H1 (cell line): ENCODE data around the gene FBXO38. TPM values are rescaled to one million over a fixed set of nuclear protein-coding genes. Genes with fewer than 3 reads are reported as not detected.
A peak's percentile ranks its signal among the peaks of the same experiment; 100 is the strongest.

Source experiments
- CTCF ChIA-PET: fragments of 300-600 bp; sonication (Branson Sonifier 250); formaldehyde crosslinking; loops from one replicate; lab custom pipeline; 2021; ENCODE audit not compliant: partially characterized antibody; lab: Charles Lee
- POLR2A ChIA-PET: fragments of 300-600 bp; sonication (Branson Sonifier 250); formaldehyde crosslinking; loops from one replicate; lab custom pipeline; 2021; ENCODE audit warnings: inconsistent platforms; ENCODE audit not compliant: partially characterized antibody; lab: Charles Lee
- DNase-seq, 2 experiments: peaks; one replicate each; pipeline versions ENCODE4 v3.0.0 to v3.0.0-alpha.2; 2010 to 2022; ENCODE audit warnings: low spot score in 2 of 2, low read depth in 1 of 2, mixed read lengths in 1 of 2
- FAIRE-seq: peaks from 2 replicates; lab custom pipeline; 2011; peaks lifted over from hg19 to GRCh38; lab: Jason Lieb, UNC
- H2AFZ ChIP-seq: 2 replicates; pipeline ENCODE4 v1.8.1; 2012; ENCODE audit warnings: low read length, inconsistent platforms
- H2AK5ac ChIP-seq: 2 replicates; pipeline ENCODE4 v1.6.1; 2013; ENCODE audit warnings: low read depth, low read length
- H2BK120ac ChIP-seq: replicated peaks from 2 replicates; pipeline ENCODE3; 2013; ENCODE audit warnings: low read depth, low read length, inconsistent platforms
- H2BK12ac ChIP-seq: 2 replicates; pipeline ENCODE4 v1.6.1; 2013; ENCODE audit warnings: low read depth, low read length
- H2BK15ac ChIP-seq: 2 replicates; pipeline ENCODE4 v1.6.1; 2013; ENCODE audit warnings: low read length
- H2BK20ac ChIP-seq: 2 replicates; pipeline ENCODE4 v1.6.1; 2013; ENCODE audit warnings: low read length
- H2BK5ac ChIP-seq: 2 replicates; pipeline ENCODE4 v1.6.1; 2013; ENCODE audit warnings: low read depth, low read length
- H3K14ac ChIP-seq: 2 replicates; pipeline ENCODE4 v1.6.1; 2013; ENCODE audit warnings: inconsistent platforms; ENCODE audit not compliant: insufficient read length
- H3K18ac ChIP-seq: 2 replicates; pipeline ENCODE4 v1.6.1; 2013; ENCODE audit warnings: low read length; ENCODE audit errors: extremely low read depth
- H3K23ac ChIP-seq: 2 replicates; pipeline ENCODE4 v1.6.1; 2013; ENCODE audit warnings: inconsistent platforms; ENCODE audit not compliant: insufficient read length
- H3K23me2 ChIP-seq: 2 replicates; pipeline ENCODE4 v1.6.1; 2013; ENCODE audit warnings: low read depth, low read length
- H3K27ac ChIP-seq: 2 replicates; pipeline ENCODE4 v1.6.1; 2011; ENCODE audit warnings: low read depth, low read length, inconsistent platforms
- H3K27me3 ChIP-seq, 4 experiments: replicated peaks in 1 of 4; 1 replicate in 1 of 4; 2 replicates in 3 of 4; pipeline versions ENCODE4 v1.6.1 to v1.8.1; 2011 to 2013; ENCODE audit warnings: low read length in 3 of 4, mild to moderate bottlenecking in 3 of 4, inconsistent platforms in 2 of 4, mixed read lengths in 2 of 4, moderate library complexity in 1 of 4; ENCODE audit not compliant: control insufficient read depth in 3 of 4, insufficient read depth in 3 of 4; ENCODE audit errors: extremely low read depth in 1 of 4
- H3K36me3 ChIP-seq, 4 experiments: 2 replicates each; pipeline versions ENCODE4 v1.6.1 to v1.8.1; 2011 to 2013; ENCODE audit warnings: mild to moderate bottlenecking in 4 of 4, low read length in 3 of 4, moderate library complexity in 2 of 4, control low read depth in 1 of 4, inconsistent platforms in 1 of 4; ENCODE audit not compliant: insufficient read depth in 4 of 4, control insufficient read depth in 2 of 4
- H3K4ac ChIP-seq: replicated peaks from 2 replicates; pipeline ENCODE3; 2013; ENCODE audit warnings: low read length, low read depth, mixed read lengths, inconsistent platforms; ENCODE audit not compliant: insufficient read length
- H3K4me1 ChIP-seq, 4 experiments: replicated peaks in 1 of 4; 1 replicate in 1 of 4; 2 replicates in 3 of 4; pipeline versions ENCODE4 v1.6.1 to v1.8.1; 2011 to 2013; ENCODE audit warnings: low read length in 3 of 4, inconsistent platforms in 2 of 4, mixed read lengths in 1 of 4; ENCODE audit not compliant: insufficient read depth in 4 of 4, control insufficient read depth in 3 of 4
- H3K4me2 ChIP-seq, 2 experiments: 2 replicates each; pipeline versions ENCODE4 v1.6.1 to v1.8.1; 2011 to 2013; ENCODE audit warnings: low read depth in 2 of 2, low read length in 2 of 2, control low read depth in 1 of 2, inconsistent platforms in 1 of 2, mild to moderate bottlenecking in 1 of 2; ENCODE audit not compliant: insufficient read depth in 1 of 2
- H3K4me3 ChIP-seq, 4 experiments: fragments of 200-600, 300-600 bp in 1 of 4; sonication (generic), shearing (Covaris generic), sonication (Bioruptor Twin) in 1 of 4; 2 replicates each; pipeline versions ENCODE4 v1.5.1 to v1.8.1; 2011 to 2016; ENCODE audit warnings: low read length in 4 of 4, low read depth in 3 of 4, control low read depth in 2 of 4, inconsistent platforms in 2 of 4, mild to moderate bottlenecking in 2 of 4, mixed read lengths in 1 of 4, moderate library complexity in 1 of 4; ENCODE audit not compliant: insufficient read depth in 2 of 4; ENCODE audit errors: extremely low read depth in 1 of 4
- H3K56ac ChIP-seq: replicated peaks from 2 replicates; pipeline ENCODE3; 2013; ENCODE audit warnings: low read depth, mild to moderate bottlenecking, mixed read lengths, low read length, inconsistent platforms; ENCODE audit not compliant: insufficient read length
- H3K79me1 ChIP-seq: 2 replicates; pipeline ENCODE4 v1.6.1; 2013; ENCODE audit warnings: low read depth, low read length, control low read depth
- H3K79me2 ChIP-seq, 2 experiments: 2 replicates each; pipeline versions ENCODE4 v1.6.1 to v1.8.1; 2012 to 2013; ENCODE audit warnings: low read length in 2 of 2, mild to moderate bottlenecking in 2 of 2, inconsistent platforms in 1 of 2; ENCODE audit not compliant: insufficient read depth in 2 of 2, control insufficient read depth in 1 of 2
- H3K9ac ChIP-seq, 4 experiments: replicated peaks in 1 of 4; 1 replicate in 1 of 4; 2 replicates in 3 of 4; pipeline versions ENCODE4 v1.6.1 to v1.8.1; 2011 to 2013; ENCODE audit warnings: low read depth in 3 of 4, low read length in 3 of 4, control low read depth in 2 of 4, mild to moderate bottlenecking in 2 of 4, moderate library complexity in 2 of 4, inconsistent platforms in 1 of 4; ENCODE audit errors: extremely low read depth in 1 of 4
- H3K9me3 ChIP-seq, 2 experiments: 2 replicates each; pipeline versions ENCODE4 v1.6.1 to v1.8.1; 2012 to 2013; ENCODE audit warnings: mild to moderate bottlenecking in 2 of 2, moderate library complexity in 2 of 2, control low read depth in 1 of 2, inconsistent platforms in 1 of 2, low read depth in 1 of 2, low read length in 1 of 2, mixed read lengths in 1 of 2; ENCODE audit not compliant: insufficient read depth in 2 of 2
- H4K20me1 ChIP-seq, 2 experiments: replicated peaks in 1 of 2; 2 replicates each; pipeline versions ENCODE3 to v1.8.1; 2011 to 2013; ENCODE audit warnings: inconsistent platforms in 2 of 2, low read length in 2 of 2, mild to moderate bottlenecking in 1 of 2; ENCODE audit not compliant: insufficient read depth in 2 of 2, control insufficient read depth in 1 of 2
- H4K5ac ChIP-seq: 2 replicates; pipeline ENCODE4 v1.6.1; 2013; ENCODE audit warnings: low read length, low read depth, mixed read lengths, inconsistent platforms; ENCODE audit not compliant: insufficient read length
- H4K8ac ChIP-seq: 2 replicates; pipeline ENCODE4 v1.8.0; 2013; ENCODE audit warnings: mild to moderate bottlenecking, moderate library complexity, low read length, inconsistent platforms; ENCODE audit not compliant: insufficient read depth; ENCODE audit errors: extremely low read depth
- H4K91ac ChIP-seq: replicated peaks from 2 replicates; pipeline ENCODE3; 2013; ENCODE audit warnings: low read length, mixed read lengths, inconsistent platforms; ENCODE audit not compliant: insufficient read length
- EGR1 ChIP-seq: IDR thresholded peaks from 2 replicates; pipeline ENCODE4 v1.6.1; 2011; ENCODE audit warnings: low read depth, low read length, borderline replicate concordance
- HDAC2 ChIP-seq, 2 experiments: fragments of 300-600 bp in 1 of 2; sonication (generic) in 1 of 2; IDR thresholded peaks; 2 replicates each; pipeline ENCODE4 v1.6.1; 2011 to 2012; ENCODE audit warnings: low read depth in 2 of 2, low read length in 2 of 2, mild to moderate bottlenecking in 2 of 2, moderate library complexity in 2 of 2, borderline replicate concordance in 1 of 2, inconsistent platforms in 1 of 2
- NRF1 ChIP-seq: IDR thresholded peaks from 2 replicates; pipeline ENCODE4 v1.6.1; 2011; ENCODE audit warnings: mild to moderate bottlenecking, low read depth, low read length, improper control_type of control experiment
- RBBP5 ChIP-seq: IDR thresholded peaks from 2 replicates; pipeline ENCODE4 v1.7.1; 2012; ENCODE audit warnings: low read depth, mild to moderate bottlenecking, inconsistent platforms, low read length, moderate library complexity, borderline replicate concordance
- SIN3A ChIP-seq, 2 experiments: IDR thresholded peaks in 1 of 2; conservative IDR thresholded peaks in 1 of 2; 2 replicates each; pipeline ENCODE4 v1.6.1; 2011 to 2012; ENCODE audit warnings: low read length in 2 of 2, improper control_type of control experiment in 1 of 2, low read depth in 1 of 2, mild to moderate bottlenecking in 1 of 2
- TEAD4 ChIP-seq: IDR thresholded peaks from 2 replicates; pipeline ENCODE4 v1.6.1; 2012; ENCODE audit warnings: low read depth, low read length, inconsistent platforms, mixed read lengths
- WGBS, 2 experiments: shearing (Covaris generic) in 1 of 2; methylation state at CpG; one replicate each; pipeline versions ENCODE4 v1.1.6 to v1.1.7; 2013 to 2015; ENCODE audit warnings: low lambda C conversion rate in 2 of 2, mixed read lengths in 2 of 2, inconsistent platforms in 1 of 2, low coverage in 1 of 2, missing lambda C conversion rate in 1 of 2; ENCODE audit not compliant: insufficient replicate concordance in 2 of 2, insufficient coverage in 1 of 2, insufficient read length in 1 of 2; ENCODE audit errors: extremely low coverage in 1 of 2, missing lambda C conversion rate in 1 of 2; 5-methylcytosine and 5-hydroxymethylcytosine counted together
- polyA plus RNA-seq, 7 experiments: library from polyadenylated mRNA; depleted of rRNA in 3 of 7; stranded (reverse) in 5 of 7; unstranded in 2 of 7; fragments of >200 nt in 5 of 7; fragments of 200-250 nt in 2 of 7; gene quantifications; 1 replicate in 5 of 7; 2 replicates in 1 of 7; 4 replicates in 1 of 7; pipeline versions ENCODE4 v1.2.1 to v1.2.3, GENCODE V29; 2011 to 2013; ENCODE audit warnings: missing spikeins in 2 of 7, mixed read lengths in 2 of 7
- total RNA-seq: library from RNA; stranded (reverse); fragmentation: NEBNext Ultra II Directional; extraction: Animal tissue kit (Norgen Biotek cat#: 25700); gene quantifications from 2 replicates; pipeline ENCODE4 v1.2.1, GENCODE V29; 2021
- TF ChIP-seq, protein P1 (sequence below): IDR thresholded peaks from 2 replicates; pipeline ENCODE4 v1.6.1; 2012; ENCODE audit warnings: inconsistent platforms

FBXO38 gene
- total and polyA plus RNA-seq, 2 of the 8 experiments (the other 6 are each of a cell fraction or from before 2014, with no cell fraction given) = 9.1 to 34.3 TPM

GRCh38 chr5:148455185-148455584 lies 71.4 kb downstream of the FBXO38 start:
- H3K23me2 ChIP-seq = no peaks in the 10 kb centered on the region
- no peak overlapping the region for H3K27ac ChIP-seq
- H2BK120ac ChIP-seq = no peak overlapping the region
- H2BK20ac ChIP-seq = no peak overlapping the region
- no peaks in the 10 kb centered on the region for H3K79me1 ChIP-seq
- no peaks in the 10 kb centered on the region for H3K27me3 ChIP-seq
- H2AK5ac ChIP-seq = no peak overlapping the region
- ChIA-PET CTCF (interaction anchor here (0.7 to 7.6 kb wide), 5 partner anchors 11 to 275 kb away, joined by 3 to 56 read pairs (median 8); no protein-coding TSS in a partner anchor), POLR2A (interaction anchor here (1.6 kb wide), 1 partner anchor 57 kb away, joined by 3 read pairs; no protein-coding TSS in a partner anchor)
- no peak overlapping the region for H3K23ac ChIP-seq
- H3K4me2 ChIP-seq = peak overlapping the region in 1 of 2 experiments; percentile 27; a peak in 2 of 4 replicates
- peaks cover 0 to 10% (median 8%) of the 10 kb centered on the region in 4 experiments; a peak in 4 of 7 replicates for H3K4me1 ChIP-seq
- H3K79me2 ChIP-seq = no peaks in the 10 kb centered on the region
- no peak overlapping the region for H2BK5ac ChIP-seq
- H3K18ac ChIP-seq = no peak overlapping the region
- FAIRE-seq (no peak), DNase-seq (no peak)
- H3K4me3 ChIP-seq = no peak overlapping the region
- H4K8ac ChIP-seq = no peak overlapping the region
- no peak overlapping the region for H4K91ac ChIP-seq
- H3K56ac ChIP-seq = no peak overlapping the region
- H4K5ac ChIP-seq = no peak overlapping the region
- H3K36me3 ChIP-seq = no peaks in the 10 kb centered on the region
- H2AFZ ChIP-seq = no peak overlapping the region
- H2BK12ac ChIP-seq = no peak overlapping the region
- no peak overlapping the region for H2BK15ac ChIP-seq
- H3K9ac ChIP-seq = no peak overlapping the region
- TF ChIP-seq NRF1 (no peak), EGR1 (no peak), HDAC2 (IDR thresholded peaks at IDR 0.05; ENCODE audit: borderline replicate concordance in 1 of 2, low read depth in 2 of 2, low read length in 2 of 2) (no peak), TEAD4 (no peak), RBBP5 (no peak), SIN3A (conservative IDR thresholded peaks at IDR 0.05 in 1 of 2, IDR thresholded peaks at IDR 0.05 in 1 of 2; ENCODE audit: low read depth in 1 of 2, low read length in 2 of 2) (no peak)
- TF ChIP-seq, protein P1, sequence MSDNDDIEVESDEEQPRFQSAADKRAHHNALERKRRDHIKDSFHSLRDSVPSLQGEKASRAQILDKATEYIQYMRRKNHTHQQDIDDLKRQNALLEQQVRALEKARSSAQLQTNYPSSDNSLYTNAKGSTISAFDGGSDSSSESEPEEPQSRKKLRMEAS = no peak
- no peak overlapping the region for H3K14ac ChIP-seq
- no peaks in the 10 kb centered on the region for H3K9me3 ChIP-seq
- no peak overlapping the region for H3K4ac ChIP-seq
- 87% methylated on average over 6 of the region's 6 CpGs; no CpG with 5 or more reads in 1 of the 2 experiments for WGBS, 2 experiments
- H4K20me1 ChIP-seq = no peaks in the 10 kb centered on the region
